H1 (cell line): ENCODE measurements around the gene SND1. TPM values are rescaled to one million over a fixed set of nuclear protein-coding genes. Genes with fewer than 3 reads are reported as not detected.
A peak's percentile ranks its signal among the peaks of the same experiment; 100 is the strongest.

Source experiments
- CREB1 ChIP-seq: IDR thresholded peaks from 2 replicates; pipeline ENCODE4 v1.6.1; 2012; ENCODE audit warnings: inconsistent platforms
- EP300 ChIP-seq, 2 experiments: IDR thresholded peaks; 1 replicate in 1 of 2; 2 replicates in 1 of 2; pipeline ENCODE4 v1.6.1; 2011 to 2012; ENCODE audit warnings: low read depth in 2 of 2, low read length in 2 of 2, mild to moderate bottlenecking in 2 of 2, borderline replicate concordance in 1 of 2, inconsistent platforms in 1 of 2, moderate library complexity in 1 of 2
- FOSL1 ChIP-seq: IDR thresholded peaks from 2 replicates; pipeline ENCODE4 v1.6.1; 2011; ENCODE audit warnings: mild to moderate bottlenecking, low read depth, low read length, moderate library complexity; ENCODE audit not compliant: insufficient read depth
- HDAC6 ChIP-seq: IDR thresholded peaks from one replicate; pipeline ENCODE4 v1.7.1; 2012; ENCODE audit warnings: low read depth, mild to moderate bottlenecking, inconsistent platforms, low read length, moderate library complexity
- JUND ChIP-seq: IDR thresholded peaks from 2 replicates; pipeline ENCODE4 v1.6.1; 2011; ENCODE audit warnings: mild to moderate bottlenecking, improper control_type of control experiment, low read length
- NANOG ChIP-seq: IDR thresholded peaks from 2 replicates; pipeline ENCODE4 v1.6.1; 2011; ENCODE audit warnings: low read length, low read depth, mild to moderate bottlenecking, inconsistent platforms; ENCODE audit not compliant: insufficient read depth, poor library complexity, severe bottlenecking
- POU5F1 ChIP-seq: IDR thresholded peaks from 2 replicates; pipeline ENCODE4 v1.6.1; 2011; ENCODE audit warnings: low read depth, mild to moderate bottlenecking, low read length, moderate library complexity
- RXRA ChIP-seq: IDR thresholded peaks from 2 replicates; pipeline ENCODE4 v1.6.1; 2011; ENCODE audit warnings: low read depth, mild to moderate bottlenecking, low read length, moderate library complexity; ENCODE audit not compliant: insufficient read depth
- SP2 ChIP-seq: IDR thresholded peaks from 2 replicates; pipeline ENCODE4 v1.6.1; 2012; ENCODE audit warnings: mild to moderate bottlenecking, low read length, inconsistent platforms
- TAF1 ChIP-seq: IDR thresholded peaks from 2 replicates; pipeline ENCODE4 v1.6.1; 2011; ENCODE audit warnings: mild to moderate bottlenecking, low read depth, low read length
- TEAD4 ChIP-seq: IDR thresholded peaks from 2 replicates; pipeline ENCODE4 v1.6.1; 2012; ENCODE audit warnings: low read depth, low read length, inconsistent platforms, mixed read lengths
- polyA plus RNA-seq, 7 experiments: library from polyadenylated mRNA; depleted of rRNA in 3 of 7; stranded (reverse) in 5 of 7; unstranded in 2 of 7; fragments of >200 nt in 5 of 7; fragments of 200-250 nt in 2 of 7; gene quantifications; 1 replicate in 5 of 7; 2 replicates in 1 of 7; 4 replicates in 1 of 7; pipeline versions ENCODE4 v1.2.1 to v1.2.3, GENCODE V29; 2011 to 2013; ENCODE audit warnings: missing spikeins in 2 of 7, mixed read lengths in 2 of 7
- total RNA-seq: library from RNA; stranded (reverse); fragmentation: NEBNext Ultra II Directional; extraction: Animal tissue kit (Norgen Biotek cat#: 25700); gene quantifications from 2 replicates; pipeline ENCODE4 v1.2.1, GENCODE V29; 2021
- TF ChIP-seq, protein P1 (sequence below): IDR thresholded peaks from 2 replicates; pipeline ENCODE4 v1.6.1; 2011; ENCODE audit warnings: low read depth, mild to moderate bottlenecking, low read length; ENCODE audit not compliant: insufficient read depth
- TF ChIP-seq, protein P2 (sequence below): IDR thresholded peaks from 2 replicates; pipeline ENCODE4 v1.6.1; 2012; ENCODE audit warnings: low read length, inconsistent platforms

The SND1 gene
- total and polyA plus RNA-seq, 2 of the 8 experiments (the other 6 are each of a cell fraction or from before 2014, with no cell fraction given) = 122 to 290 TPM

DNA sequence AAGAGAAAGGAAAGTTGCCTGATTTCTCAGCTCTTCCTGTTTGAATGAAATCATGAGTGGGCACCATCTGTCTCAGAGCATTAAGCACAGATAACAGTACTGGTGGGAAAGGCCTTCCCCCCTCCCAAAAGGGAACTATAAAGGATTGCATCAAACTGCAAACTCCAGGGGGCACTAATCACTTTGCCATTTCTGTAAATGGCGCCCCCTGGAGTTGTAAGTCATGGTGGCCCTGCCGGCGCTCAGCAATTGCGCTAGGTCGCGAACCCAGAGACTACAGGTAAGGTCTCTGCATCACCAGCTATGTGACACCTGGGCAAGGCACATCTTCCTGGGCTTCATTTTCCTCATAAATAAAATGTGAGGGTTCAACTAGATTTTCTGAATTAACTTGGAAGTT lies 368.2 kb downstream of the SND1 start (continued):
- TF ChIP-seq EP300 (IDR thresholded peaks at IDR 0.05; ENCODE audit: borderline replicate concordance in 1 of 2, low read depth in 2 of 2, low read length in 2 of 2) (no peak), JUND (no peak; the same call in 1 of the 2 replicates), HDAC6 (no peak), NANOG (peak; percentile 72), TEAD4 (0 out of 2 replicates have a peak, but pooled peaks have one; percentile 18), FOSL1 (no peak), RXRA (0 out of 2 replicates have a peak, but pooled peaks have one; percentile 61), CREB1 (peak; percentile 22; the same call in 1 of the 2 replicates), POU5F1 (no peak), TAF1 (no peak), SP2 (no peak)
- TF ChIP-seq, protein P1, sequence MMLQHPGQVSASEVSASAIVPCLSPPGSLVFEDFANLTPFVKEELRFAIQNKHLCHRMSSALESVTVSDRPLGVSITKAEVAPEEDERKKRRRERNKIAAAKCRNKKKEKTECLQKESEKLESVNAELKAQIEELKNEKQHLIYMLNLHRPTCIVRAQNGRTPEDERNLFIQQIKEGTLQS = peak; percentile 63
- TF ChIP-seq, protein P2, sequence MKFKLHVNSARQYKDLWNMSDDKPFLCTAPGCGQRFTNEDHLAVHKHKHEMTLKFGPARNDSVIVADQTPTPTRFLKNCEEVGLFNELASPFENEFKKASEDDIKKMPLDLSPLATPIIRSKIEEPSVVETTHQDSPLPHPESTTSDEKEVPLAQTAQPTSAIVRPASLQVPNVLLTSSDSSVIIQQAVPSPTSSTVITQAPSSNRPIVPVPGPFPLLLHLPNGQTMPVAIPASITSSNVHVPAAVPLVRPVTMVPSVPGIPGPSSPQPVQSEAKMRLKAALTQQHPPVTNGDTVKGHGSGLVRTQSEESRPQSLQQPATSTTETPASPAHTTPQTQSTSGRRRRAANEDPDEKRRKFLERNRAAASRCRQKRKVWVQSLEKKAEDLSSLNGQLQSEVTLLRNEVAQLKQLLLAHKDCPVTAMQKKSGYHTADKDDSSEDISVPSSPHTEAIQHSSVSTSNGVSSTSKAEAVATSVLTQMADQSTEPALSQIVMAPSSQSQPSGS = no peak
